ENCODE data around the gene PTN. TPM values are rescaled to one million over a fixed set of nuclear protein-coding genes. Genes with fewer than 3 reads are reported as not detected.
"Not testable (repeated sequence)": the region's sequence is repeated elsewhere in the genome, so short reads cannot be mapped to it uniquely, and the experiment has no call there.

Gene PTN
- total RNA-seq, 1 donor from 2014 or later: 3.6 TPM

GRCh38 chr7:137269240-137269639 is 74.3 kb downstream of the PTN start:
- no peak for DNase-seq (ENCODE audit: low spot score)
- Mint-ChIP-seq H3K27ac (ENCODE audit: unreplicated experiment) (no peak overlapping the region), H3K9me3 (ENCODE audit: low read depth) (no peaks in the 10 kb centered on the region)

GRCh38 chr7:137268001-137268865 is 75.3 kb downstream of the PTN start:
- not testable (repeated sequence) for H3K9me3 Mint-ChIP-seq (ENCODE audit: low read depth); H3K4me1 Mint-ChIP-seq (ENCODE audit: low read depth); H3K27ac Mint-ChIP-seq (ENCODE audit: unreplicated experiment); H3K36me3 Mint-ChIP-seq (ENCODE audit: low read depth); DNase-seq (ENCODE audit: low spot score); H3K4me3 Mint-ChIP-seq (ENCODE audit: unreplicated experiment); H3K27me3 Mint-ChIP-seq (ENCODE audit: low read depth)

More at GRCh38 chr7:137269240-137269639, 74.3 kb downstream of the PTN start:
- no peak for TF ChIP-seq CTCF (IDR thresholded peaks at IDR 0.05)
- Mint-ChIP-seq H3K4me1 (ENCODE audit: low read depth) (no peaks in the 10 kb centered on the region), H3K27me3 (ENCODE audit: low read depth) (no peaks in the 10 kb centered on the region), H3K36me3 (ENCODE audit: low read depth) (peaks cover 1% of the 10 kb centered on the region), H3K4me3 (ENCODE audit: unreplicated experiment) (no peak overlapping the region)

- no peak for DNase-seq (ENCODE audit: low spot score)
- TF ChIP-seq CTCF (IDR thresholded peaks at IDR 0.05): no peak
- Mint-ChIP-seq H3K27me3 (ENCODE audit: low read depth) (no peaks in the 10 kb centered on the region), H3K27ac (ENCODE audit: unreplicated experiment) (no peak overlapping the region), H3K9me3 (ENCODE audit: low read depth) (peaks cover 2% of the 10 kb centered on the region), H3K4me3 (ENCODE audit: unreplicated experiment) (no peak overlapping the region), H3K4me1 (ENCODE audit: low read depth) (no peaks in the 10 kb centered on the region), H3K36me3 (ENCODE audit: low read depth) (peaks cover 1% of the 10 kb centered on the region)
These were observed 76.8 kb downstream of the PTN start for GRCh38 chr7:137266764-137267163.

GRCh38 chr7:137265480-137265879 is 78.1 kb downstream of the PTN start:
- H3K27me3 Mint-ChIP-seq (ENCODE audit: low read depth); H3K27ac Mint-ChIP-seq (ENCODE audit: unreplicated experiment); H3K4me1 Mint-ChIP-seq (ENCODE audit: low read depth); H3K4me3 Mint-ChIP-seq (ENCODE audit: unreplicated experiment); DNase-seq (ENCODE audit: low spot score); H3K36me3 Mint-ChIP-seq (ENCODE audit: low read depth); H3K9me3 Mint-ChIP-seq (ENCODE audit: low read depth): not testable (repeated sequence)

GRCh38 chr7:137262599-137262998 is 80.9 kb downstream of the PTN start:
- DNase-seq (ENCODE audit: low spot score): no peak
- no peak overlapping the region for H3K4me3 Mint-ChIP-seq (ENCODE audit: unreplicated experiment)
- H3K27ac Mint-ChIP-seq (ENCODE audit: unreplicated experiment): no peak overlapping the region
- peaks cover 2% of the 10 kb centered on the region for H3K9me3 Mint-ChIP-seq (ENCODE audit: low read depth)
- no peaks in the 10 kb centered on the region for H3K27me3 Mint-ChIP-seq (ENCODE audit: low read depth)
- TF ChIP-seq CTCF (IDR thresholded peaks at IDR 0.05): no peak
- peaks cover 1% of the 10 kb centered on the region for H3K36me3 Mint-ChIP-seq (ENCODE audit: low read depth)
- no peaks in the 10 kb centered on the region for H3K4me1 Mint-ChIP-seq (ENCODE audit: low read depth)

- H3K4me3 Mint-ChIP-seq (ENCODE audit: unreplicated experiment): no peak overlapping the region
- no peak for TF ChIP-seq CTCF (IDR thresholded peaks at IDR 0.05)
These were observed 85.0 kb downstream of the PTN start for GRCh38 chr7:137258552-137258951.

More at GRCh38 chr7:137258552-137258951, 85.0 kb downstream of the PTN start:
- no peaks in the 10 kb centered on the region for H3K36me3 Mint-ChIP-seq (ENCODE audit: low read depth)
- peaks cover 2% of the 10 kb centered on the region for H3K9me3 Mint-ChIP-seq (ENCODE audit: low read depth)
- no peaks in the 10 kb centered on the region for H3K4me1 Mint-ChIP-seq (ENCODE audit: low read depth)
- no peak overlapping the region for H3K27ac Mint-ChIP-seq (ENCODE audit: unreplicated experiment)
- no peaks in the 10 kb centered on the region for H3K27me3 Mint-ChIP-seq (ENCODE audit: low read depth)
- no peak for DNase-seq (ENCODE audit: low spot score)

All from chondrocyte (in vitro differentiated cells).